Fibroblast of gingiva (primary cell): ENCODE measurements around the gene TUBGCP5.
"Not testable (repeated sequence)": the region's sequence is repeated elsewhere in the genome, so short reads cannot be mapped to it uniquely, and the experiment has no call there.

Source experiments
- DNase-seq: peaks from one replicate; pipeline ENCODE4 v3.0.0-alpha.2; 2011; ENCODE audit warnings: low read depth

TUBGCP5 gene

DNA sequence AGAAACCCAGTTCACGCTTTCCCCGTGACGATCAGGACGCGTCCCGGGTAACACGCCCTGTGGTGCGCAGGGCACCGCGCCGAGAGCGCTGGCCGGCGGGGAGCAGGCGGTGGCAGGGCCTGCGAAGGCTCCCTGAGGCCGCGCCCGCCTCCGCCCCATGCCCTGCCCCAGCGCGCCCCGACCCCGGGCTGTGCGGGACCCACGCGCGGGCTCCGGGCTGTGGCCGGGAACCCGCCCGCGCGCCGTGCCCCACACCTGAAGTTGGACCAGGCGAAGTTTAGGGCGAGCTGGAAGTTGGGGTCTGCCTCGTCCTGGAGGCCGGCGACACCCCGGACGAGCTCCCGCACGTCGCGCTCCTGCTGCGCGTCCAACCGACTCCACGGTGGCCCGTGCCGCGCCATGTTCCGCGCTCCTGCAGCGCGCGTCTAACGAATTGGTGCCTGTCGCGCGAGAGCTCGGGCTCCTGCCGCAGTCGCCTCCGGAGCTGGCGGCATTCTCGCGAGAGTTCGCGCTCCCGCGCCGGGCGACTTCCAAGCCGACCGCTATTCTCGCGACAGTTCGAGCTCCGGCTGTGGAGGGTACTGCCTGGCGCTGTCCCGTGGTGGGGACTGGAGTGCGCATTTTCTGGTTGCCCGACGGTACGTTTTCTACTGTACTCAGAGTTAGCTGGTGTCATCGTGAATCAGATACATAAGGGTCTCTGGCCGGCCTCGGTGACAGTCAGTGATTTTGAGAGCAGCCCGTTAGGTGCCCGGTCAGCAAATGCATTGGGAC, at the start of gene TUBGCP5:
Gene TUBGCP5, minus strand, starts transcription at position 427 of the 774 bp plus-strand sequence. Its CDS starts 26 bp downstream, at position 401.
- peak; percentile 98 for DNase-seq

DNA sequence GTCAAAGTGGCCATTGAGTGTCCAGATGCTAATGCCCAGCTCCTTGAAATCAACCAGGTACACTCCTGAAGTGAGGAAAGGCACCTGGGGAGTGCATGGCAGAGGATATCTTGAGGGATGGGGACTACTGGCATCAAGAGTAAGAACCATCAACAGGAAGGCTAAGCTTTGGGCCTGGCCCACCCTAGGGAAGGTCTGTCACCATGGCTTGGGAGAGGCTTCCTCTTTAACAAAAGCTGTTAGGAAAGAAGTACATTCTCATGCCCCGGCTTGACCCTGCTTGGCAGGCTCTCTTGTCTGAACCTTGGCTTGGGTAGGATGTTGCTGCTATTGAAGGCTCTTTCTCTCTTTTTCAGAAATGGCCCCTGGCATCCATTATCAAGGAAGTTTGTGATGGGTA, 43.7 kb upstream of the TUBGCP5 start:
- no peak for DNase-seq

DNA sequence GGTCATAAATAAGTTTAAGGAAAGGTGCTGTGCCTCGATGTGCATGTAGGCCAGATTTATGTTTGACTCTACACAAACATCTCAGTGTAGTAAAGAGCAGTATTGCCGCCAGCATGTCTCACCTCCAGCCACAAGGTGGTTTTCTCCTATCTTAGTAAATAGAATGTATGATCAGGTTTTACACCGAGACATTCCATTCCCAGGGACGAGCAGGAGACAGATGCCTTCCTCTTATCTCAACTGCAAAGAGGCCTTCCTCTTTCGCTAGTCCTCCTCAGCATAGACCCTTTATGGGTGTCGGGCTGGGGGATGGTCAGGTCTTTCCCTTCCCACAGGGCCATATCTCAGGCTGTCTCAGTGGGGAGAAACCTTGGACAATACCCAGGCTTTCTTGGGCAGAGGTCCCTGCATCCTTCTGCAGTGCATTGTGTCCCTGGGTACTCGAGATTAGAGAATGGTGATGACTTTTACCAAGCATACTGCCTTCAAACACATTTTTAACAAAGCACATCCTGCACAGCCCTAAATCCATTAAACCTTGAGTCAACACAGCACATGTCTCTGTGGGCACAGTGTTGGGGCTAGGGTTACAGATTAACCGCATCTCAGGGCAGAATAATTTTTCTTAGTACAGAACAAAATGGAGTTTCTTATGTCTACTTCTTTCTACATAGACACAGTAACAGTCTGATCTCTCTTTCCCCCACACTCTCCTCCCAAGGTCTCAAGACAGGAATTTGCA, 42.8 kb upstream of the TUBGCP5 start:
- DNase-seq: not testable (repeated sequence)

DNA sequence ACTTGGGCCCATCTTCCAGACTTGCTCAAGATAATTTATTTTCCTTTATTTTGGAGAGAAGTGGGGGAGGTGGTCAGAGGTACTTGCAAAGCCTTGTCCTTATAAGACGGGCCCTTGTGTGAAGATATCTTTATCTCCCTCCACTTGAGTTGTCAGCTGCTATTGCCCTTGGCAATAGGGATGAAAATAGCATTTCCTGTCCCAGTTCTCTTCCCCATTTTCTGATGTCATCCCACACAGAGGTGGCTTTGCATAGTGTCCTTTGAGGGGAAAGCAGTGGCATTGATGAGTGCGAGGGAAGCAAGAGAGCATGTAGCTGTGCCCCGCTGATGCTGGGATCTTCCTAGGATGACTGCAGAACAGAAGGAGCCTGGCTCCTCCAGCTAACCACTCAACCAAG, 41.9 kb upstream of the TUBGCP5 start:
- no peak for DNase-seq

DNA sequence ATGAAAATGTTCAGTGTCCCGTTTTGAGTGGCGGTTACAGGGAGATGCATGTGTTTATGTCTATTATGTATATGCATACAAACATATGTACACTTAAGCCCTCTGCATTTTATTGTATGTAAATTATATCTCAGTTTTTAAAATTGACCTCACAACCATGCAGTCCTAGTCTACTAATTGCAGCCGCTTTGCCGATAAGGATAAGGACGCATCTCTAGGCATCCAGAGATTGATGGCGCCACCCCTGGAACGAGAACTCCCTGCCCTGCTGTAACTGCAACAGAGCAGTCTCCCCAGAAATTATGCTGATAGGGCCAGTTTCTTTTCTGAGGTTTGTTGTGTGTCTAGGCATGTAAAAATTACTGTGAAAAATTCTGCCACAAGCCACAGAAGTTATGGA, 40.4 kb upstream of the TUBGCP5 start:
- no peak for DNase-seq

DNA sequence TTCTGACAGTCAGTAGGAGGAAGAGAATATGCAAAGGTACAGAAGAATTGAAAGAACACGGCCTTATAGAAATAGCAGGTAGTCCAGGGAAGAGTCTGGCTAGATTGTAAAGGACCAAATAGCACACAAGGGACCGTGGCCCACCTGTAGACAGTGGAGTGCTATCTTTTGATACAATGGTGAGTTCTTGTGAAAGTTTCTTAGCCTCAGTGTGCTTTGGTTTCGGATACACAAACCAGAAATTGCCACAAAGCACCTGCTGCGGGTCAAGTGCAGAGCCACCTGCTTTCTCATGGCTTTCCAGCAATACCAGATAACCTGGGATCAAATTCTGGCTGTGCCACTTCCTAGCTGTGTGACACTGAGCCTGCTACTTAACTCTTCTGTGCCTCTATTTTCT, 36.6 kb upstream of the TUBGCP5 start:
- DNase-seq: no peak

DNA sequence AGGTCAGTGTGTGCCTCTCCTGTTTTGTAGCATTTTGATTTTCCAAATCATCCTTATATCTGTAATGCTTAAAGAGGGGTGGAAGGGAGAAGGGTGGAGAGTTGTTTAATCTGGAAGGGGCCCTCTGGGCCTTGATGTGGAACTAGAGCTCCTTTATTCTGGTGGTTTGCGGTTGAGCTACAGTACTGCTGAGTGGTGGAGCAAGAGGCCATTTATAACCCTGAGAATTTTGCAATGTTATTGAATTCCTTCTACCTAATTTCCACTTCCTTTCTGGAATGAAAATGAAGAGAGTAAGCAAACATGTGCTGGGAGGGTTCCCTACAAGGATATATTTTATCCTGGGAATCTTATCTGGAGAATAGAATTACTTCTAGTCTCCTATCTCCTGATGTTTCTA, 35.3 kb upstream of the TUBGCP5 start:
- DNase-seq: no peak

DNA sequence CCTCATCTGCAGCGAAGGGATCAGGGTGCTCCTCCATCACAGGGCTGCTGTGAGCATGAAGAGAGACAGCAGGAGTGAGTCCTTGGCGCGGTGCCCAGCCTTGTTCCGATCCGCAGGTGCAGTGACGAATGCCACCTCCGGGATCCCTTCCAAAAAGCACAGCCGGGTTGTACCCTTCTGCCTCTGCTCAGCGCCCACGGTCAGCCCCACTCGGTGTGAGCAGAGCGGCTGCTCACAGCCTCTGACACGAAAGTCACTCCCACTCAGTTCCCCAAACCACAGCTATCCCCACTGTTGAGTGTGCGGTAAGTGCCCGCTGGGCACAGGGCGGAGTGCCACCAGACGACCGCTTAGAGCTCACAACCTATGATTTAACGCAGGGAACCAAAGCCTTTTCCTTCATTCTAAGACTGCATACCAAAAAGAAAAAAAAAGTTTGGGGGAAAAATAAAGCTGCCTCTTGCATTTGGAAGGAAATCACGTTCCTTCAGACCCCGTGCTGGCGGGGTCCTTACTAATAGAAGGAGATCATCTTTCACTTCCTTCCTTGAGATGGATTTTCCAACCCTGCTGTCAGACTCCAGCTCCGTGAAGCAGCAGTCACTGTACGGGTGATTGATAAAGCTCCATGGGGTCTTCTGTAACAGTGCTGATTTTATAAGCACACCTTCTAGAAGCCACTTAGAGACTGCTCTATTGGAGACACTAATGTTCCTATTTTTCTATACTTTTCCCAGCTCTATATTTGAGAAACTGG, 34.7 kb upstream of the TUBGCP5 start:
- no peak for DNase-seq

DNA sequence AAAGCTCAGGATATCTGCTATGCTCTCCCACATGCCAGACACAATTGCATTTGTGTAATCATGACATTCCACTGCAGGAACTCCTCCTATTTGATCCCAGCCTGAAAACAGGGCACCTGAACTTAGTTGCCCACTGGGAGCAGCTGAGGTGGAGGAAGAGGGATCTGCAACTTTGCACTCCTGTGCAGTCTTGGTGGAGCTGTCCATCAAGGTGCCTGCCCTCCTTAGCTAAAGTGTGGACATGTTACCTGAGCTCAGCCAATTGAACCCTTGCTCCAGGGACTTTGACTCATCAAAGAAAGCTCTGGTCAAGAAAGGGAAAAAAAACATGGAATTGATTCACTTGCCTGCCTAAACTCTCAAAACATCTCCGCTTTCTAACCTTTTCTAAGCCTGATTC, 33.3 kb upstream of the TUBGCP5 start:
- DNase-seq: no peak

DNA sequence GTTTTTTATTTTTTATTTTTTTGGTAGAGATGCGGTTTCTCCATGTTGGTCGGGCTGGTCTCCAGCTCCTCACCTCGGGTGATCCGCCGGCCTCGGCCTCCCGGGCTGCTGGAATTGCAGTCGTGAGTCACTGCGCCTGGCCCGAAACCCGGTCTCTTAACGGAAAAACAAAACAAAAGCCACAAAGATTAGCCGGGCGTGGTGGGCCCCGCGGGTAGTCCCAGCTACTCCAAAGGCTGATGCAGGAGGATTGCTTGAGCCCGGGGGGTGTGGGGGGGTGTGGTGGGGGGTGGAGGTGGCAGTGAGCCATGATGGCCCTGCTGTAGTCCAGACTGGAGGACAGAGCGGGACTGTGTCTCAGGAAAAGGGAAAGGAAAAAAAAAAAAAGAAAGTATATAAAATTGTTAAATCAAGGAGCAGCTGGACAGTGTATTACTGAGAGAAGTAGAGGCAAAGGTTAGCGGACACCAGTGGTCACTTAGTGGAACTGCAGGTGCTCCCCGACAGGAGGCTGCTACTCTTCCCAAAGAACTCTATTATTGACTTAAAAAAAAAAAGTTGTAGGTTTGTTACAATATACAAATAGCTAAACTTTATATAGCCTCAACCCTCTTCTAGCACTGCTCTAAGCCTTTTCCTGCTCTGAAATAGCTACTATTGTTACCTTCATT, 30.3 kb upstream of the TUBGCP5 start:
- no peak for DNase-seq

DNA sequence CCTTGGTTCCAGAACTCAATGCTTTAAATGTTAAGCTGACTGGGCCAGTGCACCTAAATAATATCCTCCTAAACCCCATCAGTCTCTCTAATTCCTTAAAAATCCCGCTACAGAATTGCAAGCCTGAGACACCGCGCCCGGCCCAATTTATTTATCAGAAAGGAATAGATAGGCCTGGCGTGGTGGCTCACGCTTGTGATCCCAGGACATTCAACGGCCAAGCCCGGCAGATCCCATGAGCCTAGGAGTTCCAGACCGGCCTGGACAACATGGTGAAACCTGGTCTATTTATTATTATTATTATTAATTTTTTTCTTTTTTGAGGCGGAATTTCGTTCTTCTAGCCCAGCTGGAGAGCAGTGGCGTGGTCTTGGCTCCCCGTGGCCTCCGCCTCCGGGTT, 28.0 kb upstream of the TUBGCP5 start:
- DNase-seq: no peak

DNA sequence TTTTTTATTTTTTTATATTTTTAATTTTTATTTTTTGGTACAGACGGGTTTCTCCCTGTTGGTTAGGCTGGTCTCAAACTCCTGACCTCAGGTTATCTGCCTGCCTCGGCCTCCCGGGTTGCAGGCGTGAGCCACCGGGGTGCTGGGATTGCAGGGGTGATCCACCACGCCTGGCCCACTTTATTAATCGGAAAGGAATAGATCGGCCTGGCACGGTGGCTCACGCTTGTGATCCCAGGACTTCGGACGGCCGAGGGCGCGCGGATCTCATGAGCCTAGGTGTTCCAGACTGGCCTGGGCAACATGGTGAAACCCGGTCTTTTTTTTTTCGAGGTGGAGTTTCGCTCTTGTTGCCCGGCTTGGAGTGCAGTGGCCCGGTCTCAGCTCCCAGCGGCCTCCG, 26.5 kb upstream of the TUBGCP5 start:
- no peak for DNase-seq

DNA sequence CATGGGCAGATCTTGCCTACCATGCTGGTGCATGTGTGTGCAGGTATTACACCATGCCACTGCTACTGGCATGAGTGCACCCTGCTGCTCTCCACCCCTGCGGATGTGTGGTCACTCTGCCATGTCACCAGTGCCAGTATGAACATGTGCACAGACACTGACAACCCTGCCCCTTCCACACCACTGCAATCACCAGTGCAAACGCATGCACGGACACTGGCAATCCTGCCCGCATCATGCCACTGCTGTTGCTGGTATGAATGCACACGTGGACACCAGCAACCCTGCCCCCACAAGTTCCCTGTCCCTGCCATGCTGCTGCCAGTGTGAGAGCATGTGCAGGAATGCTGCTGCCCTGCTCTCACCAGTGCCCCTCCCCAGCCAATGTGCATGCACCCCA, 24.8 kb upstream of the TUBGCP5 start:
- DNase-seq: no peak

DNA sequence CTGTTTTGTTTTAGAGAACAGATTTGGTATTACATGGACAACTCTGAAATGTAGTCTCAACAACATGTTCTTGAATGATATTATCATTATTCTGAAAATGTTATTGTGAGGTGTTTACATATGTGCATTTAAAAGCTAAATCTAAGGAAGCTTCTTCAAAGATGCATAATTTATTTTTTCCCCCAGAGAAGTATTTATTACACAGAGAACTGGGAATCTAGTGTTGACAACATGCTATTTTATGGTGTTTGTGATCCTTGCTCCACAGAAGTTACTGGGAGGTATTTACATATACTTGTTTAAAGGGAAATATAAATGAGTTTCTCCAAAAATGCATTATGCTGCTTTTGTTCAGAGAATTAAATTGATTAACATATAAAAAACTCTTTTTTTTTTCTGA, 18.3 kb upstream of the TUBGCP5 start:
- DNase-seq: no peak

DNA sequence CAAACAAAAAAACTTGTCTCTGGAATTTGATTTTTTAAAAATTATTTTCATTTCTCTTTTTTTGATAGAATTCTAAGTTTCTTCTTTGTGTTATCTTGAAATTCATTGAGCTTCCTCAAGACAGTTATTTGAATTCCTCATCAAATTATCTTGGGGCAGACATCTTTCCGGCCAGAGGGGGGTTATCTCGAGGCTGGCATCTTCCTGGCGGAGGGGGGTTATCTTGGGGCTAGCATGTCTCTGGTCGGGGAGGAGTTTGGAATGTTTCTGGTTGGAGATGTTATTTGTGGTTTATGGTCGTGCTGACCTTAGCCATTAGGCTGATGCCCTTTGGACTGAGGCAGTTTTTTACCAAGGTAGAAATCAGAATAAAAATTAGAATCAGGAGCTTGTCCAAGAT, 15.9 kb upstream of the TUBGCP5 start:
- DNase-seq: no peak

DNA sequence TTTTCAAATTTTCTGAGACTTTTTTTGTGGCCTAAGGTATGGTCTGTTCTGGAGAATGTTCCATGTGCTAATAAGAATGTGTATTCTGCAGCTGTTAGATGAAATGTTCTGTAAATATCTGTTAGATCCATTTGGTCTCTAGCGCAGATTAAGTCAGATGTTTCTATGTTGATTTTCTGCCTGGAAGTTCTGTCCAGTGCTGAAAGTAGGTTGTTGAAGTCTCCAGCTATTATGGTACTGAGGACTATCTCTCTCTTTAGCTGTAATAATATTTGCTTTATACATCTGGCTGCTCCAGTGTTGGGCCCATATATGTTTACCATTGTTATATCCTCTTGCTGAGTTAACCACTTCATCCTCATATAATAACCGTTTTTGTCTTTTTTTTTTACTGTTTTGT, 13.2 kb upstream of the TUBGCP5 start:
- DNase-seq: no peak

DNA sequence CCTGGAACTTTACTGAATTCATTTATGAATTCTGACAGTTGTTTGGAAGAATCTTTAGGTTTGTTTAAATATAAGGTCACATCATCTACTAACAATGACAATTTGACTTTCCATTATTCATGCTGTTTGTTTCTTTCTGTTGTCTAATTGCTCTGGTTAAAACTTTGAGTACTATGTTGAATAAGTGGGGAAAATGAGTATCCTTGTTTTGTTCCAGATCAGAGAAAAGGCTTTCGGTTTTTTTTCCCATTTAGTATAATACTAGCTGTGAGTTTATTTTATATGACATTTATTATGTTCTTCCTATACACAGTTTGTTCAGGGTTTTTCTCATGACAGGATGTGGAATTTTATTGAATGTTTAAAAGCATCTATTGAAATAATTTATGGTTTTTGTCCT, 11.3 kb upstream of the TUBGCP5 start:
- no peak for DNase-seq

DNA sequence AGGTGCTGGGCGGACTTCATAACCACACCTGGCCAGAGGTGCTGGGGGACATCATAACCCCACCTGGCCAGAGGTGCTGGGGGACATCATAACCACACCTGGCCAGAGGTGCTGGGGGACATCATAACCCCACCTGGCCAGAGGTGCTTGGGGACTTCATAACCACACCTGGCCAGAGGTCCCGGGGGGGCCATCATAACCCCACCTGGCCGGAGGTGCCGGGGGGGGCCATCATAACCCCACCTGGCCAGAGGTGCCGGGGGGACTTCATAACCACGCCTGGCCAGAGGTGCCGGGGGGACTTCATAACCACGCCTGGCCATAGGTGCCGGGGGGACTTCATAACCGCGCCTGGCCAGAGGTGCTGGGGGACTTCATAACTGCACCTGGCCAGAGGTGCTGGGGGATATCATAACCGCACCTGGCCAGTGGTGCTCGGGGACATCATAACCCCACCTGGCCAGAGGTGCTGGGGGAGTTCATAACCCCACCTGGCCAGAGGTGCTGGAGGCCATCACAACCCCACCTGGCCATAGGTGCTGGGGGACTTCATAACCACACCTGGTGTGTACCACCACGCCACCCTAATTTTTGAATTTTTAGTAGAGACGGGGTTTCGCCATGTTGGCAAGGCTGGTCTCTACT, 10.7 kb upstream of the TUBGCP5 start:
- no peak for DNase-seq

DNA sequence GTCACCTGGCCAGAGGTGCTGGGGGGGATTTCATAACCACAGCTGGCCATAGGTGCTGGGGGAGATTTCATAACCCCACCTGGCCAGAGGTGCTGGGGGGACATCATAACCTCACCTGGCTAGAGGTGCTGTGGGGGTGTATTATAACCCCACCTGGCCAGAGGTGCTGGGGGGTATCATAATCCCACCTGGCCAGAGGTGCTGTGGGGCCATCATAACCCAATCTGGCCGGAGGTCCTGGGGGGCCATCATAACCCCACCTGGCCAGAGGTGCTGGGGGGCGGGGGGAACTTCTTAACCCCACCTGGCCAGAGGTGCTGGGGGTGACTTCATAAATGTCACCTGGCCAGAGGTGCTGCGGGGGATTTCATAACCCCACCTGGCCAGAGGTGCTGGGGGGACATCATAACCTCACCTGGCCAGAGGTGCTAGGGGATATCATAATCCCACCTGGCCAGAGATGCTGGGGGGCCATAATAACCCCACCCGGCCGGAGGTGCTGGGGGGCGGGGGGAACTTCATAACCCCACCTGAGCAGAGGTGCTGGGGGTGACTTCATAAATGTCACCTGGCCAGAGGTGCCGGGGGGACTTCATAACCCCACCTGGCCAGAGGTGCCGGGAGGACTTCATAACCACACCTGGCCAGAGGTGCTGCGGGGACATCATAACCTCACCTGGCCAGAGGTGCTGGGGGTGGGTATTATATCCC, 9.4 kb upstream of the TUBGCP5 start:
- DNase-seq: not testable (repeated sequence)

DNA sequence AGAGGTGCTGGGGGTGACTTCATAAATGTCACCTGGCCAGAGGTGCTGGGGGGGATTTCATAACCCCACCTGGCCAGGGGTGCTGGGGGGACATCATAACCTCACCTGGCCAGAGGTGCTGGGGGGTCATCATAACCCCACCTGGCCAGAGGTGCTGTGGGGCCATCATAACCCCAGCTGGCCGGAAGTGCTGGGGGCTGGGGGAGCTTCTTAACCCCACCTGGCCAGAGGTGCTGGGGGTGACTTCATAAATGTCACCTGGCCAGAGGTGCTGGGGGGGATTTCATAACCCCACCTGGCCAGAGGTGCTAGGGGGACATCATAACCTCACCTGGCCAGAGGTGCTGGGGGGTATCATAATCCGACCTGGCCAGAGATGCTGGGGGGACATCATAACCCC, 4.6 kb upstream of the TUBGCP5 start:
- not testable (repeated sequence) for DNase-seq

DNA sequence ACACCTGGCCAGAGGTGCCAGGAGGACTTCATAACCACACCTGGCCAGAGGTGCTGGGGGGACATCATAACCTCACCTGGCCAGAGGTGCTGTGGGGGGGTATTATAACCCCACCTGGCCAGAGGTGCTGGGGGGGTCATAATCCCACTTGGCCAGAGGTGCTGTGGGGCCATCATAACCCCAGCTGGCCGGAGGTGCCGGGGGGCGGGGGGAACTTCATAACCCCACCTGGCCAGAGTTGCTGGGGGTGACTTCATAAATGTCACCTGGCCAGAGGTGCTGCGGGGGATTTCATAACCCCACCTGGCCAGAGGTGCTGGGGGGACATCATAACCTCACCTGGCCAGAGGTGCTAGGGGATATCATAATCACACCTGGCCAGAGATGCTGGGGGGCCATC, 4.2 kb upstream of the TUBGCP5 start:
- DNase-seq: not testable (repeated sequence)
